ENCODE data around the gene MYRF. TPM values are rescaled to one million over a fixed set of nuclear protein-coding genes. Genes with fewer than 3 reads are reported as not detected.

The MYRF gene
- total RNA-seq, 4 donors from 2014 or later, result 18.2 to 80.9 (median 49.9) TPM

GRCh38 chr11:61709110-61709509 lies 43.3 kb upstream of the MYRF start:
- no peak for TF ChIP-seq POLR2A (IDR thresholded peaks at IDR 0.05)
- TF ChIP-seq CTCF (IDR thresholded peaks at IDR 0.05), result no peak
- no peak for DNase-seq
- no peaks in the 10 kb centered on the region for H3K36me3 ChIP-seq
- no peak overlapping the region for H3K4me3 ChIP-seq
- no peaks in the 10 kb centered on the region for H3K27me3 ChIP-seq
- no peaks in the 10 kb centered on the region for H3K9me3 ChIP-seq
- no peak overlapping the region for H3K27ac ChIP-seq
- H3K4me1 ChIP-seq, result peaks cover 0 to 11% (median 0%) of the 10 kb centered on the region in 4 donors

- Histone ChIP-seq H3K4me1 (peaks cover 0 to 11% (median 0%) of the 10 kb centered on the region in 4 donors), H3K9me3 (no peaks in the 10 kb centered on the region), H3K27ac (no peak overlapping the region), H3K4me3 (no peak overlapping the region), H3K27me3 (no peaks in the 10 kb centered on the region), H3K36me3 (no peaks in the 10 kb centered on the region)
- no peak for DNase-seq
- TF ChIP-seq CTCF (IDR thresholded peaks at IDR 0.05) (no peak), POLR2A (IDR thresholded peaks at IDR 0.05) (no peak)
Measured at GRCh38 chr11:61709572-61709971, 42.9 kb upstream of the MYRF start.

- H3K36me3 ChIP-seq, result no peaks in the 10 kb centered on the region
Measured at GRCh38 chr11:61710019-61710418, 42.4 kb upstream of the MYRF start.

GRCh38 chr11:61711037-61711436 lies 41.4 kb upstream of the MYRF start:
- no peak for TF ChIP-seq POLR2A (IDR thresholded peaks at IDR 0.05)
- no peak for TF ChIP-seq CTCF (IDR thresholded peaks at IDR 0.05)
- no peak for DNase-seq
- Histone ChIP-seq H3K4me3 (no peak overlapping the region), H3K4me1 (peaks cover 0 to 14% (median 0%) of the 10 kb centered on the region in 4 donors), H3K27ac (no peak overlapping the region), H3K27me3 (no peaks in the 10 kb centered on the region), H3K9me3 (no peaks in the 10 kb centered on the region), H3K36me3 (no peaks in the 10 kb centered on the region)

More at GRCh38 chr11:61710019-61710418, 42.4 kb upstream of the MYRF start:
- H3K4me3 ChIP-seq, result no peak overlapping the region
- DNase-seq, result no peak
- H3K9me3 ChIP-seq, result no peaks in the 10 kb centered on the region
- TF ChIP-seq CTCF (IDR thresholded peaks at IDR 0.05) (no peak), POLR2A (IDR thresholded peaks at IDR 0.05) (no peak)
- peaks cover 0 to 11% (median 0%) of the 10 kb centered on the region in 4 donors for H3K4me1 ChIP-seq
- no peak overlapping the region for H3K27ac ChIP-seq
- no peaks in the 10 kb centered on the region for H3K27me3 ChIP-seq

GRCh38 chr11:61711498-61711897 lies 40.9 kb upstream of the MYRF start:
- Histone ChIP-seq H3K36me3 (no peaks in the 10 kb centered on the region), H3K9me3 (no peaks in the 10 kb centered on the region), H3K4me3 (no peak overlapping the region), H3K4me1 (peaks cover 0 to 18% (median 0%) of the 10 kb centered on the region in 4 donors), H3K27ac (no peak overlapping the region), H3K27me3 (no peaks in the 10 kb centered on the region)
- DNase-seq, result no peak
- TF ChIP-seq CTCF (IDR thresholded peaks at IDR 0.05) (no peak), POLR2A (IDR thresholded peaks at IDR 0.05) (no peak)

DNA sequence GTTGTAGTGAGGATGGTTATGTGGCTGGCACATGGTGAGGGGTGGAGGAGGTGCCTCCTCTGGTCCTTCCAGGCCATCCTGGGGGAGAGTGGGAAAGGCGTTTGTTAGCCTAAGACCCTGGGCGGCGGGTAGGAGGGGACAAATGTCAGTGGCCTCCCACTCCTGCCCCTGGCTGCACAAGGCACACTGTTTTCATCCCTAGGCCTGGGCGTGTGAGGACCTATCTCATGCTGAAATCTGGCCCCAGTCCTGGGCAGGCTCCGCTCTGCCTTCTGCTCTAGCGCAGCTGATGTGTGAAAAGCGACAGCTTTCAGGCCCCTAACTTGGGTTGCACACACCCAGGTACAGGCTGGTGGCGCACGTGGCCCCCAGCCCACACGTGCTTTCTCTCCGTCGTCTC lies 40.1 kb upstream of the MYRF start:
- Histone ChIP-seq H3K36me3 (no peaks in the 10 kb centered on the region), H3K4me1 (peaks cover 0 to 17% (median 0%) of the 10 kb centered on the region in 4 donors), H3K27me3 (no peaks in the 10 kb centered on the region), H3K27ac (no peak overlapping the region), H3K4me3 (no peak overlapping the region), H3K9me3 (no peaks in the 10 kb centered on the region)
- no peak for TF ChIP-seq POLR2A (IDR thresholded peaks at IDR 0.05)
- TF ChIP-seq CTCF (IDR thresholded peaks at IDR 0.05), result no peak
- DNase-seq, result no peak
